DND-41 (cell line): ENCODE data around the gene FOXP1.

Experiments used
- ATAC-seq: fragments of 200-7000 bp; cut with Tn5 transposase; 3 replicates; pipeline ENCODE4 v1.9.1; 2021; ENCODE audit warnings: low read depth; ENCODE audit not compliant: insufficient read depth
- DNase-seq: peaks from one replicate; pipeline ENCODE4 v3.0.0-alpha.2; 2020
- H2AFZ ChIP-seq: 2 replicates; pipeline ENCODE4 v1.6.0; 2012; ENCODE audit warnings: low read depth, low read length
- H3K27ac ChIP-seq: 2 replicates; pipeline ENCODE4 v1.5.1; 2012; ENCODE audit warnings: low read length, inconsistent platforms
- H3K27me3 ChIP-seq: fragments of 200-600 bp; sonication (generic); 2 replicates; pipeline ENCODE4 v1.6.0; 2012; ENCODE audit warnings: low read length, mild to moderate bottlenecking, inconsistent platforms; ENCODE audit not compliant: insufficient read depth, poor library complexity
- H3K36me3 ChIP-seq: 2 replicates; pipeline ENCODE4 v1.5.1; 2012; ENCODE audit warnings: low read length, inconsistent platforms; ENCODE audit not compliant: insufficient read depth
- H3K4me1 ChIP-seq: 2 replicates; pipeline ENCODE4 v1.5.1; 2012; ENCODE audit warnings: mild to moderate bottlenecking, low read length; ENCODE audit not compliant: insufficient read depth
- H3K4me2 ChIP-seq: 2 replicates; pipeline ENCODE4 v1.6.0; 2012; ENCODE audit warnings: mild to moderate bottlenecking, moderate library complexity, low read length, inconsistent platforms; ENCODE audit not compliant: insufficient read depth
- H3K4me3 ChIP-seq, 2 experiments: fragments of 200-600 bp in 1 of 2; shearing (Covaris generic) in 1 of 2; 2 replicates each; pipeline ENCODE4 v1.5.1; 2012 to 2016; ENCODE audit warnings: inconsistent platforms in 2 of 2, low read length in 2 of 2, mild to moderate bottlenecking in 2 of 2, low read depth in 1 of 2, moderate library complexity in 1 of 2
- H3K79me2 ChIP-seq: 2 replicates; pipeline ENCODE4 v1.6.0; 2012; ENCODE audit warnings: low read length, inconsistent platforms; ENCODE audit not compliant: insufficient read depth
- H3K9ac ChIP-seq: 2 replicates; pipeline ENCODE4 v1.6.0; 2012; ENCODE audit warnings: low read depth, mild to moderate bottlenecking, inconsistent platforms, low read length, moderate library complexity
- H3K9me3 ChIP-seq: 2 replicates; pipeline ENCODE4 v1.5.1; 2012; ENCODE audit warnings: low read length, moderate library complexity, mild to moderate bottlenecking, inconsistent platforms; ENCODE audit not compliant: insufficient read depth, severe bottlenecking
- H4K20me1 ChIP-seq: 2 replicates; pipeline ENCODE4 v1.6.0; 2012; ENCODE audit warnings: low read length; ENCODE audit not compliant: insufficient read depth
- EZH2 ChIP-seq: IDR thresholded peaks from 3 replicates; pipeline ENCODE4 v1.6.1; 2012; ENCODE audit warnings: borderline replicate concordance, low read depth, mild to moderate bottlenecking, moderate library complexity, low read length, inconsistent platforms; ENCODE audit not compliant: severe bottlenecking
- TF ChIP-seq, protein P1 (sequence below): IDR thresholded peaks from 2 replicates; pipeline ENCODE4 v1.5.1; 2012; ENCODE audit warnings: borderline replicate concordance, low read length, moderate library complexity, mild to moderate bottlenecking; ENCODE audit not compliant: poor library complexity, severe bottlenecking; ENCODE audit errors: extremely low read depth

The FOXP1 gene

DNA sequence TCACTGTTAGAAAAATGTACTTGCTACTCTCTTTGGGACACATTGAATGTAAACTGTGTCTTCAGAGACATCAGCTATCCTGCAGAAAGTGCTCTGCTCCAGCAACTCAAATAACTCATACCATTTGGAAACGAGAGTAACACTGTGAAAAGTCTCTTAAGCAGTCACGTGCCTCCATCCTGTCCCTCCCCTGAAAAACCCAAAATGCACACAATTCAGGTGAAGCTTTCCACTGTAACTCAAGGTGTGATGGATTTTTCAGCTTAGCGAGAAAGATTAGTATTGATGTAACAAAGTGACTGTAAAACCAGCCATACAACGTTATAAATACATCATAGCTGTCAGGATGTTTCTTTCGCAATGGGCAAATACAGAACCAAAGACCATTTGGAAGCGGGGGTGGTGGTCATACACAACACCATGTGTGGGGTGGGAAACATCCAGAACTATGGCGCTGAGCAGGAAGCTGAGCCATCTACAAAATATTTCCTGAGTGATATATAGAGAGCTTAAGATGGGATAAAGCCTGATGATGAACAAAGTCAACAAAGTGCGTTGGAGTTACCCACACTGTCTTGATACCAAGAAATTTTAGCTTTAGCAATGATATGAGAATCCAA lies 332.3 kb downstream of the FOXP1 start:
- DNase-seq (no peak), ATAC-seq (no peak)
- Histone ChIP-seq H3K4me1 (no peaks in the 10 kb centered on the region), H3K9ac (no peak overlapping the region), H3K27me3 (no peaks in the 10 kb centered on the region), H3K4me2 (no peak overlapping the region), H3K79me2 (no peaks in the 10 kb centered on the region), H2AFZ (no peak overlapping the region), H3K36me3 (no peaks in the 10 kb centered on the region), H3K4me3 (no peak overlapping the region), H4K20me1 (peaks cover 10% of the 10 kb centered on the region; the same call in 1 of the 2 replicates), H3K27ac (no peak overlapping the region), H3K9me3 (no peaks in the 10 kb centered on the region)
- TF ChIP-seq, protein P1, sequence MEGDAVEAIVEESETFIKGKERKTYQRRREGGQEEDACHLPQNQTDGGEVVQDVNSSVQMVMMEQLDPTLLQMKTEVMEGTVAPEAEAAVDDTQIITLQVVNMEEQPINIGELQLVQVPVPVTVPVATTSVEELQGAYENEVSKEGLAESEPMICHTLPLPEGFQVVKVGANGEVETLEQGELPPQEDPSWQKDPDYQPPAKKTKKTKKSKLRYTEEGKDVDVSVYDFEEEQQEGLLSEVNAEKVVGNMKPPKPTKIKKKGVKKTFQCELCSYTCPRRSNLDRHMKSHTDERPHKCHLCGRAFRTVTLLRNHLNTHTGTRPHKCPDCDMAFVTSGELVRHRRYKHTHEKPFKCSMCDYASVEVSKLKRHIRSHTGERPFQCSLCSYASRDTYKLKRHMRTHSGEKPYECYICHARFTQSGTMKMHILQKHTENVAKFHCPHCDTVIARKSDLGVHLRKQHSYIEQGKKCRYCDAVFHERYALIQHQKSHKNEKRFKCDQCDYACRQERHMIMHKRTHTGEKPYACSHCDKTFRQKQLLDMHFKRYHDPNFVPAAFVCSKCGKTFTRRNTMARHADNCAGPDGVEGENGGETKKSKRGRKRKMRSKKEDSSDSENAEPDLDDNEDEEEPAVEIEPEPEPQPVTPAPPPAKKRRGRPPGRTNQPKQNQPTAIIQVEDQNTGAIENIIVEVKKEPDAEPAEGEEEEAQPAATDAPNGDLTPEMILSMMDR = no peak
- no peak for TF ChIP-seq EZH2

GRCh38 chr3:71250026-71250425 lies 333.5 kb downstream of the FOXP1 start:
- Histone ChIP-seq H3K27ac (no peak overlapping the region), H3K36me3 (no peaks in the 10 kb centered on the region), H3K27me3 (no peaks in the 10 kb centered on the region), H3K9ac (no peak overlapping the region), H3K4me3 (no peak overlapping the region), H3K9me3 (no peaks in the 10 kb centered on the region), H3K4me2 (no peak overlapping the region), H3K4me1 (no peaks in the 10 kb centered on the region), H2AFZ (no peak overlapping the region), H3K79me2 (no peaks in the 10 kb centered on the region), H4K20me1 (peaks cover 10% of the 10 kb centered on the region; the same call in 1 of the 2 replicates)
- DNase-seq (no peak), ATAC-seq (no peak)
- TF ChIP-seq, protein P1 = no peak
- TF ChIP-seq EZH2 = no peak

DNA sequence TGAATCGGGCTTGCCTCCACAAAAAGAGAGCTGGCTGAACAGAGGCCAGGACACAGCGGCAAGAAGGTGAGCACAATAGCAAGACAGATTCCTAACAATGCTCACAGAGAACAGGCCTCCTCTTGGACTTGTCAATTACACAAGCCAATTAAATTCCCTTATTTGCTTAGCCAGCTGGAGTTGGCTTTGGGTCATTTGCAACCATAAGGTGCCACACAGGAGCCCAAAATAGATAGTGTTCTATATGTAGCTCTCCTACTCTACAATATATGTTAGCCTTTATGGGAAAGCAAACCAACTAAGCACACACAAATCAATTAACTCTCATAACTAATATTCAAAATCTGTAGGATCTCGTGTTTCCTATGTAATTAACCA lies 335.6 kb downstream of the FOXP1 start:
- ATAC-seq = no peak
- peaks cover 10% of the 10 kb centered on the region; the same call in 1 of the 2 replicates for H4K20me1 ChIP-seq
- no peak for TF ChIP-seq EZH2
- TF ChIP-seq, protein P1 = no peak
- H3K36me3 ChIP-seq = no peaks in the 10 kb centered on the region
- H3K27ac ChIP-seq = no peak overlapping the region
- no peak overlapping the region for H2AFZ ChIP-seq
- no peak overlapping the region for H3K9ac ChIP-seq
- no peak for DNase-seq
- no peaks in the 10 kb centered on the region for H3K79me2 ChIP-seq
- H3K4me1 ChIP-seq = no peaks in the 10 kb centered on the region
- no peak overlapping the region for H3K4me2 ChIP-seq
- H3K9me3 ChIP-seq = no peaks in the 10 kb centered on the region
- no peaks in the 10 kb centered on the region for H3K27me3 ChIP-seq
- no peak overlapping the region for H3K4me3 ChIP-seq
